OCI-LY3 (cell line): ENCODE measurements around the gene IL6.
"Not testable (repeated sequence)": the region's sequence is repeated elsewhere in the genome, so short reads cannot be mapped to it uniquely, and the experiment has no call there.

Source experiments
- H2AFZ ChIP-seq: fragments of 200-600, 300-600 bp; shearing (Covaris generic); 2 replicates; pipeline ENCODE4 v1.6.0; 2014; ENCODE audit warnings: antibody characterized with exemption, low read depth, low read length
- H3K27ac ChIP-seq: fragments of 200-600, 300-600 bp; sonication (generic); 2 replicates; pipeline ENCODE4 v1.5.1; 2014; ENCODE audit warnings: mild to moderate bottlenecking, low read length, moderate library complexity, mixed read lengths
- H3K27me3 ChIP-seq: fragments of 200-600, 300-600 bp; sonication (generic); 2 replicates; pipeline ENCODE4 v1.6.1; 2014; ENCODE audit warnings: low read depth, low read length, mixed read lengths
- H3K36me3 ChIP-seq: fragments of 200-600, 300-600 bp; sonication (generic); replicated peaks from 2 replicates; pipeline ENCODE3; 2014; ENCODE audit warnings: low read depth, low read length, mixed read lengths
- H3K4me1 ChIP-seq: fragments of 300-600, 200-600 bp; sonication (generic); 2 replicates; pipeline ENCODE4 v1.6.1; 2014; ENCODE audit warnings: low read length, mixed read lengths
- H3K4me2 ChIP-seq: fragments of 200-600, 300-600 bp; sonication (generic); 2 replicates; pipeline ENCODE4 v1.6.1; 2014; ENCODE audit warnings: low read length, mixed read lengths
- H3K4me3 ChIP-seq: fragments of 300-600, 200-600 bp; sonication (generic); 2 replicates; pipeline ENCODE4 v1.5.1; 2014; ENCODE audit warnings: antibody characterized with exemption, mild to moderate bottlenecking, low read length, moderate library complexity
- H3K79me2 ChIP-seq: fragments of 300-600, 200-600 bp; shearing (Covaris generic); 2 replicates; pipeline ENCODE4 v1.6.1; 2014; ENCODE audit warnings: mild to moderate bottlenecking, low read length, mixed read lengths
- H3K9ac ChIP-seq: fragments of 300-600, 200-600 bp; shearing (Covaris generic); 2 replicates; pipeline ENCODE4 v1.6.0; 2014; ENCODE audit warnings: mild to moderate bottlenecking, low read length, moderate library complexity
- H3K9me3 ChIP-seq: fragments of 200-600, 300-600 bp; shearing (Covaris generic); 2 replicates; pipeline ENCODE4 v1.6.1; 2014; ENCODE audit warnings: low read length, mixed read lengths; ENCODE audit not compliant: insufficient read depth
- H4K20me1 ChIP-seq: fragments of 200-600, 300-600 bp; sonication (generic); 2 replicates; pipeline ENCODE4 v1.6.1; 2016; ENCODE audit warnings: low read length, mixed read lengths; ENCODE audit not compliant: insufficient read depth
- CTCF ChIP-seq: fragments of 200-600, 300-600 bp; sonication (generic); IDR thresholded peaks from 2 replicates; pipeline ENCODE4 v1.5.1; 2014; ENCODE audit warnings: antibody characterized with exemption, low read length, low read depth
- EZH2phosphoT487 ChIP-seq: fragments of 200-600 bp; shearing (Covaris generic); IDR thresholded peaks from 2 replicates; pipeline ENCODE4 v1.6.1; 2018; ENCODE audit warnings: antibody characterized with exemption, mixed run types, low read depth

IL6 gene

GRCh38 chr7:22771872-22772228 lies 44.9 kb downstream of the IL6 start:
- Histone ChIP-seq H4K20me1 (no peaks in the 10 kb centered on the region), H3K27ac (no peak overlapping the region), H2AFZ (no peak overlapping the region), H3K36me3 (no peaks in the 10 kb centered on the region), H3K9ac (no peak overlapping the region), H3K9me3 (no peaks in the 10 kb centered on the region), H3K4me1 (no peaks in the 10 kb centered on the region), H3K27me3 (no peaks in the 10 kb centered on the region), H3K79me2 (no peaks in the 10 kb centered on the region), H3K4me2 (no peak overlapping the region), H3K4me3 (no peak overlapping the region)
- TF ChIP-seq EZH2phosphoT487 = no peak
- no peak for TF ChIP-seq CTCF

DNA sequence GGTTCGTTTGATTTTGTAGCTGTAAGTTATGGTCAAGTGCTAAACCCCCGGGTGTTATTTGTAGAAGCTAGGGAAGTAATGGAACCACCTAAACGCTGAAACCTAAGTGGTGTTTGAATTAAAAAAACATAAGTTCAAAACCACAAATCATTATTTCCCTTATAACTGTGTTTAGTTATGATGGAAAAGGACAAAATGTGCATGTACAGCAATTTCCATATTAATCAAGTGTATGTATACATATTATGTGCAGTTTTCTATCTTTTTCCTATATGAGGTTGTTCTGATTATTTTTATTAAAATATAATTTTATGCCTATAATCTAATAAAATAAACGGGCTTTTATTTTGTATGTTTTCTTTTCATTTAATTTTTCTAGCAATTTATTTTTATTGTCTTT lies 45.9 kb downstream of the IL6 start:
- Histone ChIP-seq H3K4me1 (no peaks in the 10 kb centered on the region), H3K36me3 (no peaks in the 10 kb centered on the region), H3K4me3 (no peak overlapping the region), H3K4me2 (no peak overlapping the region), H3K9me3 (no peaks in the 10 kb centered on the region), H3K27ac (no peak overlapping the region), H3K79me2 (no peaks in the 10 kb centered on the region), H2AFZ (no peak overlapping the region), H3K9ac (no peak overlapping the region), H4K20me1 (no peaks in the 10 kb centered on the region), H3K27me3 (no peaks in the 10 kb centered on the region)
- TF ChIP-seq CTCF (no peak), EZH2phosphoT487 (no peak)

- Histone ChIP-seq H3K79me2 (no peaks in the 10 kb centered on the region), H3K9me3 (no peaks in the 10 kb centered on the region), H3K4me1 (no peaks in the 10 kb centered on the region)
These were observed 50.0 kb downstream of the IL6 start for GRCh38 chr7:22776964-22777363.

DNA sequence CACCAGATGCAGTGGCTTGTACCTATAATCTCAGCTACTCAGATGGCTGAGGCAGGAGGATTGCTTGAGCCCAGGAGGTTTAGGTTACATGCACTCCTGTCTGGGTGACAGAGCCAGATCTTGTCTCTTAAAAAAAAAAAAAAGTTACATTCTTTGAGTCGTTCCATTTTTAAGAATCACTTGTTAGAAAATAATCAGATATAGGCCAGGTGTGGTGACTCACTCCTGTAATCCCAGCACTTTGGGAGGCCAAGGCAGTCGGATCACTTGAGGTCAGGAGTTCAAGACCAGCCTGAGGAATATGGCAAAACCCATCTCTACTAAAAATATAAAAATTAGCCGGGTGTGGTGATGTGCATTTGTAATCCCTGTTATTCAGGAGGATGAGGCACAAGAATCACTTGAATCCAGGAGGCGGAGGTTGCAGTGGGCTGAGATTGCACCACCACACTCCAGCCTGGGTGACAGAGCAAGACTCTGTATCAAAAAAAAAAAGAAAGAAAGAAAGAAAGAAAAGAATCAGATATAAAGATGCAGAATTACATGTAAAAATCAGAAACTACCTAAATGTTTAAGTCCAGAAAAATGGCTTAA lies 52.8 kb downstream of the IL6 start:
- H3K4me1 ChIP-seq, H3K9me3 ChIP-seq, H3K79me2 ChIP-seq, H3K4me3 ChIP-seq, H2AFZ ChIP-seq, H3K4me2 ChIP-seq, H4K20me1 ChIP-seq, H3K27ac ChIP-seq, H3K9ac ChIP-seq, H3K36me3 ChIP-seq, H3K27me3 ChIP-seq: not testable (repeated sequence)

More at GRCh38 chr7:22776964-22777363, 50.0 kb downstream of the IL6 start:
- Histone ChIP-seq H2AFZ (no peak overlapping the region), H3K36me3 (no peaks in the 10 kb centered on the region), H4K20me1 (no peaks in the 10 kb centered on the region), H3K27ac (no peak overlapping the region), H3K4me2 (no peak overlapping the region), H3K9ac (no peak overlapping the region), H3K27me3 (no peaks in the 10 kb centered on the region), H3K4me3 (no peak overlapping the region)
- TF ChIP-seq CTCF (no peak), EZH2phosphoT487 (no peak)
